Measurements from ENCODE around the gene RCC2.
"Not testable (repeated sequence)": the region's sequence is repeated elsewhere in the genome, so short reads cannot be mapped to it uniquely, and the experiment has no call there.

RCC2 gene

DNA sequence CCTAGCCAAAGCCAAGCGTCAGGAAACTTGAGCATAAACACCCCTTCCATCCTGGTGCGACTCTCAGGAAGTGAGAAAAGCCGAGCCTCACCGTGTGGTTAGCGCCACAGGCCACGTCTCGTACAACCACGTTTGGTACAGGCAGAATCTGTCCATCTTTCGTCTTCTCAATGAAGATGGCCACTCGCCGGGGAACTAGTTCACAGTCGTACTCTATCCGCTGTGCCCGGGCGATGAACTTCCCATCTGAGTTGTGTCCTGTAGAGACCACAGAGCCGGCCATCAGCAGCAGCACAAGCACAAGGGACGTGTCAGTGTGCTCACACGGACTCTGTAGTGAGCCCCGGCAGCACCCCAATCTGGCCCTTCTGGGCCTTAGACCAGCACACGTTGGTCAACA, 23.1 kb downstream of the RCC2 start:
- DNase-seq = no peak

DNA sequence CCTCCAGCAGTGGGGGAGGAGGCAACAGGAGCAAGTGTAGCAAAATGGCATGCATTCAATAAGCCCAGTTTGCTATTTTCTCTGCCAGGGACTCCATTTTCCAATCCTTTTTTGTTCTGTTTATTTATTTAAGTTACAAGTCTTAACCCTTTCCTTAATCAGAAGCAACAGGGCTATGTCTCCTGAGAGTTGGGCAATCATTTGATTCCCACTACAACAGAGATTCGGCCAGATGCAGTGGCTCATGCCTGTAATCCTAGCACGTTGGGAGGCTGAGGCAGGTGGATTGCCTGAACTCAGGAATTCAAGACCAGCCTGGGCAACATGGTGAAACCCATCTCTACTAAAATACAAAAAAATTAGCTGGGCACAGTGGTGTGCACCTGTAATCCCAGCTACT, 25.5 kb downstream of the RCC2 start:
- no peak for DNase-seq

DNA sequence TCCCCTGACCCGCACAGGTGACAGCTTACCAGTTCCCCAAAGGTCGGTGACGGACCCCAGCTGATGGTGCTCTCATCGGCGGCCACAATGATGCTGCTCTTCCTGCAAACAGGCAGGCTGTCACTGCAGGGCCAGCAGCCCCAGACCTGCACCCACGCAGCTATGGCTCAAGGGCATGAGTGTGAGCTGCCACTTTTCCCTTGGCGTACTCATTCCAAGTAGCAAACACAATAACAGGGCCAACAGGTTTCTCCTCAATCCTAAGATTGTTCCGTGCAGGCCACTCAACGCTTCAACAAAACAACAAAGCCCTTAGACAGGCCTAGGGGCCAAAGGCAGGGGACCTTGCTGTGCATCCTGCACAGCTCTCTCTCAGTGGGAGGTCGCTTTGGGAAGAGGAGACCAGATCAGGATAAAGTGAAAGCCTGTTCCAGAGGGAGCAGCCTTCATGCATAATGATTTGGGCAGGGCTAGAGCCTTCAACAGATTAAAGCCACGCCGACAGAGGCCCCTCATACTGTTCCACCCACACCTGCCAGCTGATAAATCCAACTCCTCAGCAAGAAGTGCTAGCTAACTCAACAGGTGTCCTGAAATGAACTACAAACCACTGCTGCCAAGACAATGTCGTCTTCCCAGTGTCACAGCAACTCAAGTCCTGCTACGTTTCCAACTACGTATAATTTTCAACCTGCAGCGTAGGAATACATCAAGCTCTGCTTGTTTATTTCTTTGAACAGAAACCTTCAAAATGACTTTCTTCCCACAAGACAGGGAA, 27.2 kb downstream of the RCC2 start:
- no peak for DNase-seq

DNA sequence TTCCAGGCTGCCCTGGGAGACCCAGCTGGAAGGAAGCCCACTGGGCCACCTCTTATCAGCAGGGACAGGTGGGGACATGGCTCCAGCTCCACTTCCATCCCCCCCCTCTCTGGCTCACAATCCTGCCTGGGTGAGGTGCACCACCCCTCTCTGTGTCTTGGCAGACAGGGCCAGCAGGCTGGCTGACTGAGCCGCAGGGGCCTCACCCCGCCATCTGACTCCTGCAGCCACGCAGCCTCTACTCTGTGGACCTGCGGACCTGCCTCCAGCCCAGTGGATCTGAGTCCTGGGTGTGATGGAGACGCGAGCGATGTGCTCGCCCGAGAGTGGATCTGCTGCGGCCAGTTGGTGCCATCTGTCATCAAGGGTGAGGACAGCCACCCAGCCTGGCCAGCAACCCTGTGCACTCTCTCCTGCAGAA, 30.1 kb downstream of the RCC2 start:
- no peak for DNase-seq

DNA sequence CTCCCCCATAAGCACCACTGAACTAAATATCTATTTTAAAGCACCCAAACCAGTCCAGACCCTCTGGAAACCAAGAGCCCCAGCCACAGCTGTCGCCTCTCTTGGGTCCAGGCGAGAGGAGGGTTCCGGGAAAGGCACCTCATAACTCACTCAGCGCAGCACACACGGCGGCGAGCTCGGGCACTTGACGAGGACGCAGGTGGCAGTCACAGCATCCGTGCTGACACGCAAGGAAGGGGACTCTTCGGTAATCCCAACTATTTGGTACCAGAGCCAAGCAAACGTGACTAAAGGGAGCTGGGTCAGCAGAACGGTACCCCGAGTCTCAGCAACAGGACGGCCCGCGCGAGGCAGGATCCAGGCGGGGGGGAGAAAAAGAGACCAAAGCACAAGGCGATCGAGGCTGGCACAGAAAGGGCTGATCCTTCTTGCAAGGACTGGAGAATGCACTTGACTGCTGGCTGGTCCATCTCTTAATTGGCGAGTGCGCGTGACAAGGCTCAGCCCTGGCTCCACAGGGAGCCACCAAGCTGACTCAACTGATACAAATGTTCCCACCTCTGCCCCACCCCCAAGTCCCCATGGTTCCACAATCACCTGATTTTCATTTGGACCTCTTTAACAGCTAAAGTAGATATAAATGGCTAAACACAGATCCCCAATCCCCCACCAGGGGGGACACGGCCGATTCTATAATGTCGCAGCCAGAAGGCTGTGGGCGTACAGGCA, 31.5 kb downstream of the RCC2 start:
- peak; percentile 17 for DNase-seq

DNA sequence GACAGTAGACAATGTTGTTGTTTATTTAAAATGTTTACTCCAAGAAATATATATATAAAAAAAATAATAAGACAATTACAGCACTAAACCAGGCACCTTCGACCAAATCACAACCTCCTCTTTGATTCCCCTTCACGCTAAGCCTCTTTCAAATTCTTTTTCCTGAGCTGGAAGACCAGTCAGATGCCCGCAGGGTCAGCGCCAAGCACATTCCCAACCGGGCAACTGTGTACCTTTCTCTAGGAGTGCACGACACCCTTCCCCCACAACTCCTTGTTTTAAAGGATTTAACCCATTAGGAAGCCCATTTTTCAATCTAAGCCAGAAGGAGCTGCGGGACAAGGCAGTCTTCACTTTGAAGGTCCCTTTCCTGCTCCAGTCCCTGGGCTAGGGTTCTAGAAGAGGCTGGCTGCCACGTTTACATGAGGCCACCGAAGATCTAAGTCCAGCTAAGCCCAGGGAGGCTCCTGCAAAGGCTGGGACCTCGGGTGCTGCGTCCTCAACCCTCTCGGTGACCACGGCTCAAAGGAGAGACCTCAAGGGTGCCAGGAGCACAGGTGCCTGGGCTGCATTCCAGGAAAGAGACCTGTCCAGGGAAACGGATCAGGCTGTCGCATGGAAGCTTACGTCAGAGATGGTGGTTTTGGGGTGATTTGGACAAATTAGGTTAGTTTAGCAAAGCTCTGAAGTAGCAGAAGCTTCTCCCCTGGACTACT, 32.6 kb downstream of the RCC2 start:
- DNase-seq = not testable (repeated sequence)

DNA sequence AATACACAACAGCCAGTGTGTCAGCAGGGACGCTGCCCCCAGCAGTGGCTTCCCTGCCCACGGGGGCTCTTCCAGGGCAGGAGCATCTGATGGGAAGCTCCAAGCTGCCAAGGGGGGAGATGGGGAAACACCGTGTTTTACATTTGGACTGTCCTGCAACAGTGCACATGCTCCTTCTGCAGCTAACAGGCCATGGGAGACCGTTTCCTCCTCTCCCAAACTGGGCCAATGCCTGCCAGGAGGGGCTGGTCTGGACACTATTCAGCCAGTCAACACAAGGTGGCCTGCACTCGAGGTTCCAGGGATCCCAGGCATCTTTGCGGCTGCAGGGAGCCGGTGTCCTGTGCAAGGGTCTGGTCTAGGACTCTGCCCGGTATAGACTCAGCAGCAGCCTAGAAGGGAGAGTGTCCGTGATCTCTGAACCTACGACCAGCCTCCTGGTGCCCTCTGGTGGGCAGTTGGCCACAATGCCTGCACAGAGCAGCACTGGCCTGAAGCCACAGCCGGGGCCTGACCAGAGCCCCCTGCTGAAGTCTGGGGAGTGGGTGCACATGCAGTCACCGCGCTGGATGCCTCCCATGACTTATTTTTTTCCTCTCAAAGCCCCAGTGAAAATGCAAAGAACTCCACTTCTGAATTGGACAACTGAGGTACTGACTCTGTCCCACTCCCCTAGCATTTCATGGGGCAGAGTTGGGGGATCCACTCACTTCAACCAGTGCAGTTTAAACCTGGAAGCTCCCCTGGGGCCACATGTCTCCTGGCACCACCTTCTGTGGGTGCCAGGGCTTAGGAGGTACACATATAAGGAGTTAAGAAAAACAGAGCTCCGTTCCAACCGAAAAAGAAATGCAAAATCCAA, 33.3 kb downstream of the RCC2 start:
- DNase-seq = peak; percentile 51

DNA sequence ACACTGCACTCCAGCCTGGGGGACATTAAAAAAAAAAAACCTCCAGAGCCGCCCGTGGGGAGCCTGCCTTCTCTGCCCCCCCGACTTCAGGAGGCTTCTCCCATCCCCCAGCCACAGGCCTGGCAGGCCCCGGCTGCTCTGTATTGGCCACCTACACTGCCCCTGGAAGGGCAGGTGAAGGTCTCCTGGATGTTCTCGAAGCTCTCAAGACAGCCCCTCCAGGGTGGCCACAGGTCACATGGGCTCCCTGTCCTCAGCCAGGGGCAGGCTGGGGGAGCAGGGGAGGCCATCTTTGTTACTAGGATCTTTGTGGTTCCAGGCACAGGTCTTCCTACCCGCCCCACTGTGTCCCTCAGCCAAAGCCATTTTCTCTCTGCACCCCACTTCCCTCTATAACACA, 34.7 kb downstream of the RCC2 start:
- DNase-seq = no peak

DNA sequence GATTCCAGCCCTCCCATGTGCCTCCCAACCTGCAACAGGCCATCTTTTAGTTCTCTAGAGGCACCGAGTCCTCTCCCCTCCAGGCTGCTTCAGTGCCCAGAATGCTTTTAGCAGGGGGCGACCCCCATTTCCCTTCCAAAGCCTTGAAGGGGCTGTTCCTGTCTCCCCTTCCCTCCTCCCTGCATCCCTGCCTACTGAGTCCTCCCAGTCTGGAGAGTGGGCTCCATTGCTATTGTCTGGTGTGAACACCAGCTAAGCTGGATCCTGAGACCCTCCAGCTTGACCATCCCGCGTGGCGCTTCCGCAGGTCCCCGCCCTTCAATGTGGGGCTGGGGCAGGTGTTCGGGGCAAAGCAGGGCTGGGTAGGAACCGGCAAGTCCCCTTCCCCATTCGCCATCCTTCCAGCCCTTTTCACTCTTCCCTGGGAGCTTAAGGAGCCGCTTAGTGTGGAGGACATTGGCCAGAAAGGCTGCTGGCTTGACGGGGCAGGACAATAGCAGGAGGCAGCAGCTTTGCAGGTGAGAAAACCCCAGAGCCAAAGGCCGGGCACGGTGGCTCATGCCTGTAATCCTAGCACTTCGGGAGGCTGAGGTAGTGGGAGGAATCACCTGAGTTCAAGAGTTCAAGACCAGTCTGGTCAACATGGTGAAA, 35.3 kb downstream of the RCC2 start:
- no peak for DNase-seq

DNA sequence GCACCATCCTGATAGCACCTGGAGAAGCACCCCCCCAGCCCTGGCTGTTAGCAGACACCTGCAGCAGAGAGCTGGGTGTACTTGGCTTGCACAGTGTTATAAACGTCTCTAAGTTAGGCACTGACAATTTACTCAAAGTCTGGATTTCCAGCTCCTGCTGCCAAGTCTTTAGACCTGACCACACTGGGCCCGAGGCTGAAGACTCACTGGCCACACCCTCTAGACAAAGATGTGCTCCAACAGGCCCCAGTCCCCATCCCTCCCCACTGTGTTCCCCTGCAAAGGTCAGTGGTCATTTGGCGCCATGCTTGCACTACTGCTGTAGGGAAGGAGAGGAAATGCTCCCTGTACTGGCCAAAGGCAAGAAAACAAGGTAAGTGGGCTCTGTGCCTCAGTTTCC, 36.4 kb downstream of the RCC2 start:
- DNase-seq = no peak

DNA sequence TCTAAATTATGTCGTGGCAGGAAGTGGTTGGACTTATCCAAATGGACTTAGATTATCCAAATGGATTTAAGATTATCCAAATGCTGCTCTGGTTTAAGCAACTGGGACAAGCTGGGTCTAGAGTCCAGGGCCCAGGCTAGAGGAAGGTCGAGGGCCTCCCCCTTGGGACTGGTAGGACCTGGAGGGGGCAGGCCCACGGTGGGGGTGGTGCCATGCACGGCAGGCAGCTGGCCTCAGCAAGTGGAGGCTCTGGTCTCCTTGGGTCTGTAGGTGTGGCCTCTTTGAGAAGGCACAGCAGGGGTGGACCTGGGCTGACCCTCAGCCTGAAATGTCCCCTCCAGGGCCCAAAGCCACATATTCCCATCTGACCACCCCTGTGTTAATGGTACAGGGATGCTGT, 37.6 kb downstream of the RCC2 start:
- DNase-seq = no peak

DNA sequence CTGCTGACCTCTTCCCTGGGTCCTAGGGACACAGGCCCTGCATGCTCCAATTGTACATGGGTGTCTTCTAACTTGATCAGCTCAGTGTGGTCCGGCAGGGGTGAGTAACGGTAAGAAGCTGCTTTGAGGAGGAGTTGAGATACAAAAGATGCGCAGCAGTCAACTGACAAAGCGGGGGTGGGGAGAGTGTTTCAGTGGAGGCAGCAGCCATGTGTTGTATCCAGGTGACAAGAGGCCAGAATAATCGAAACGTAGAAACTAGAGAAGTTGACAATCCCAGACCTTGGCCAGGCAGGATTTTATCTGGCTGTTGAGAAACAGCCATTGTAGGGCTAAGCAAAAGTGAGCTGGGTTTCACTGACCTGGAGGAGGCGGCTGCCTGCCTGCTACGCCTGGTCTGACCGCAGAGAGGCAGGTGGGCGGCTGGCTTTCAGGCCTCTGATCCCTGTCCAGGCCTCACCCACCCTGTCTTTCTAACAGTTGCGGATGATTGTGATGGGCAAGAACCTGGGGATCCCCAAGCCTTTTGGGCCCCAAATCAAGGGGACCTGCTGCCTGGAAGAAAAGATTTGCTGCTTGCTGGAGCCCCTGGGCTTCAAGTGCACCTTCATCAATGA, 38.6 kb downstream of the RCC2 start:
- no peak for DNase-seq

DNA sequence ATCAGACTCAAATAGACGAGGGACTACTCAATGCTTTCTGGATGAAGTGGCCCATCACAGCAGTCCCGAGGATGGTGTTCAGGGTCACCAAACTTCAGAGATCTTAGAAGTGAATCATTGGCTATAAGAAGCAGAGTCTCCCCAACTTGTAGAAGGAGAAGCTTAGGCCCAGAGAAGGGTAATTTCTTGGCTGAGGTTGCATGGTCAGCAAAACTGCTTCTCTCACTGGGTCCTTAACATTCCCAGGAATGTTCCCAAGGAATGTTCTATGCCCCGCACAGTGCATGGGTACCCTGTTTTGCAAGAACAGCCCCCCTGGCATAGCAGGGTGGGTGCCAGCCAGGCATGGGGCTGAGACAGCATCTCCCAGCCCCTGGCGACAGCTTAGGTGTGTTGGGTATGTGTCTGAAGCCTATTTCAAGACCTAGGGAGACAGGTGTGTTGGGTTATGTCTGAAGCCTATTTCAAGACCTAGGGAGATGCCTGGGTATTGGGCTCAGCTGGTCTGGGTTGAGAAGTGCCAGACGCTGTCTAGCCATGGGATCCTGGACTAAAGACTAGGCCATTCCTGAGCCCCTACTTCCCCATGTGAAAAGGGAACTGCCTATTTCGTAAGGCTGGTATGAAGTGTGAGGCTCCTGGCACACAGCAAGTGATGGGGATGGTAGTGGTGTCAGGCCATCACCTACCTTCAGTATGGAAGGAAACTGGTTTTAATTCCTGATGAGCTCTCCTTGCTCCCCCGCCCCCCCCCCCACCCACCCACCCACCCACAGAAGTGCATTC, 41.4 kb downstream of the RCC2 start:
- DNase-seq = no peak

DNA sequence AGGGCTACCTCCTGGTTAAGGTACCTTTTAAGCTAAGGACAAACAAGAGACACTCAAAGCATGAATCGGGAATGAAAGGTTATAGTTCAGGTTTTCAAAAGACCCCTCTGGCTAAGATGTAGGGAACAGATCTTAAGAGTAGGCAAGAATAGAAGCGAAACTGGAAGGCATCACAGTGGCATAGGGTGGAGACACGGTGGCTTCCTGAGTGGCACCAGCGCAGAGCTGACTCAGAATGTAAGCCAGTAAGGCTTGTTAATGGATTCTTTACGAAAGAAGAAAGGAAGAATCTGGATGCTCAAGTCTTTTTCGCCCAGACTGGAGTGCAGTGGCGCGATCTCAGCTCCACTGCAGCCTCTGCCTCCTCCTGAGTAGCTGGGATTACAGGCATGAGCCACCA, 46.2 kb downstream of the RCC2 start:
- DNase-seq = no peak

DNA sequence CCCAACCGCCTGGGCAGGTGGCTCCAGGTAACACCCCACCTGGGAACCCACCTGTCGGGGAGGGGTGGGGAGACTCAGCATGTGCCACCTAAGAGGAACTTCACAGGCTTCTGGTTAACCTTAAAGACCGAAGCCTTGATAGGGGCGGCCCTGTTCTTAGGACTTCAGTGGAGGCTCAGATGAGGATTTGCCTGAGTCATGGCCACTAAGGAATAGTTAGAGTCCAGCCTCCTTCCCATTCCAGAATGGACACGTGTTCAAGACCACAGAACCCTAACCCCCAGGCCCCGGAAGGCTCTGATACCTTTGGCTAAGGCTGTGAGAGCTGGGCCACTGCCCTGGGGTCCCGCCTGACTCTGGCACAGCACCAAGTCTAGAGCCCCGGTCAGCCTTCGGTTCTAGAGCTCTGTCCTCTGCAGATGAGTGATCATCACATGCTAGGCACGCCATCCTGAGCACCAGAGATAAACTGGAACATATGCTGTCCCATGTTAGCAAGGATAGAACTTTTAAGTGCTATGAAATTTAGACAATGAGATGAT, 47.2 kb downstream of the RCC2 start:
- no peak for DNase-seq

DNA sequence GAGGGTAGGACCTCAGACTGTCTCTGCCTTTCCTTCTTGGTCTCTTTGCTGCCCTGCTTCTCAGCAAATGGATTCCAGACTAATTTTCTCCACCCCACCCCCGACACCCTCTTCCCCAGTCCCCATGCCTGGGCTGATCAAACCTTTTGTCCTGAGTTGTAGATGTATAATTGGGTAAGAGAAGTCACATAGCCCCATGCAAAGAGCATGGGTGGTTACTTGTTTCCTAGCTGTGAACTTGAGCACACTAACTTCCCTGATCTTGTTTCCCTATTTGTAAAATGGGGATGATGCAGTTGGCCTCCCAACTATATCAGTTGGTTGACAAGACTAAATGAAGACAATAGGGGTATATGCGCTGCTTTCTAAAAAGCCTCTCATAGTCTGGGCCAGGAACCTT, 58.3 kb downstream of the RCC2 start:
- DNase-seq = no peak

DNA sequence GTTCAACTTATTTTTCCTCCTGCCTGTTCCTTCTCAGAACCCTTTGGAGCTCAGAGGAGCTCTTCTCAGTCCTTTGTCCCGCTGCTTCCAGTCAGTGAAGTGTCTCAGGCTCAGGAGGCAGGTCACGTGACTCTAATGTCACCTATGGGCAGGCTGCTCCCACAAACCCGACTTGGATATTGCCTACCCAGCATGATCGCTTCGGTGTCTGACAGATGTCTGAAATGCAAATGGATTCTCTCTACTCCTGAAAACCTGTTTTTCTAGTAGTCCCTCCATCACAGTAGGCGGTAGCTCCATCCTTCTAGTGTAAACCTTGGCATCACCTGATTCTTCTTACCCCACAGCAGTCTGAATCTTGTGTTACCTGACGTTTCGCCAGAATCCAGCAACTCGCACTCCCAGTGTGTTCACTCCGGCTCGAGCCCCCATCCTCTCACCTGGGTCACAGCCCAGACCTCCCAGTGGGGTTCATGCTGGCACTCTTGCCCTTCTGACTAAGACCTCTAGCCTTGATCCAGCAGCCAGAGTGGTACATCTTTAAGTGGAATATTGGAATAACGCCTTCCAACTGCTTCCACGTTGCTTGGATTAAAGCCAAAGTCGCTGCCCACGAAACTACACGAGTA, 62.0 kb downstream of the RCC2 start:
- DNase-seq = no peak

DNA sequence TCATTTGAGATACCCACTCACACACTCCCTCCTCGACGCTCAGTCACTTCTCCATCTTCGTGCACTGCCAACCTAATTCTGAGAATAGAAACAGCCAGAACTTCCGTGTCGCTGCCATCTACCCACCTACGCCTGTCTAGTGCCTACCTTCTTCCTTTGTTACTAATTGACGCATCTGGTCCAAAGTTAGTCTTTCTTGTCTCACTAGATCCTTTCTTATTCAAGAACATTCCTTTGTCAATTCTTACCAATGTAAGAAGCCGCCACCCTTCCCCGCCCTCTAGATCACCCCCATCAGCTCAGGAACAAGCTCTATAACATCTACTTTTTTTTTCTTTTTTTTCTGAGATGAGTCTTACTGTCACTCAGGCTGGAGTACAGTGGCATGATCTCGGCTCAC, 63.8 kb downstream of the RCC2 start:
- no peak for DNase-seq

DNA sequence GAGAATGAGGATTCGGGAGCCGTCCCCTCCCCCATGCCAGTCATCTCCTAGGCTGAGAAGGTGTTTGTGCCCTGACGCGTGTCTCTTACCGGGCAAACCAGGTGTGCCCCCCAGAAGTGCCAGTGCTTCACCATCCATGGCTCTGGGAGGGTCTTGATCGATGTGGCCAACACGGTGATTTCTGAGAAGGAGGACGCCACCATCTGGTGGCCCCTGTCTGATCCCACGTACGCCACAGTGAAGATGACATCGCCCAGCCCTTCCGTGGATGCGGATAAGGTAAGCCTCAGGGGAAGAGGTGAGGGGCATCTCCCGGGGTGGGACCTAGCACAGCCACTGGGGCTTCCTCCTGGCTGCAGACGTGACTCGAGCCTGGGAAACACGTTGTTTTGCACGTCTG, 66.5 kb downstream of the RCC2 start:
- DNase-seq = no peak

DNA sequence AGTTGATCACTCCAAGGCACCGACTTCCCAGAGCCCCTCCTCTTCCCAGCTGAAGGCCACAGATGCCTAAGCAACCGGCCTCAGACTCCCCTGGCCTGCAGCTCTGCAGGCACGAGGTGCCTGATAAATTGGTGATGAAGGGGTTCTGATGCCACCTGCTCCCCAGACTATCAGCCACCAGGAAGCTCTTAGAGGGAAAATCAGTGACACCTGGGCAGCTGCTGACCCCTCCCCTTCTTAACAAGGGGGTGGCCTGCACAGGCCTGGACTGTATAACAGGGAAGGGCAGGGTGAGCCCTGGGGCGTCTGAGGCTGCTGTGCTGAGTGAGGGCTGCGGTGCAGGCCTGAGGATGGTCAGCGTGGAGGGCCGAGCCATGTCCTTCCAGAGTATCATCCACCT, 67.6 kb downstream of the RCC2 start, which contains the start of gene PADI6:
TSS of gene PADI6 (plus strand) at position 301 of the 400 bp plus-strand sequence. CDS start at position 351, 50 bp downstream.
- DNase-seq = no peak
